ENCODE measurements around the gene CDH4.

Gene CDH4

DNA sequence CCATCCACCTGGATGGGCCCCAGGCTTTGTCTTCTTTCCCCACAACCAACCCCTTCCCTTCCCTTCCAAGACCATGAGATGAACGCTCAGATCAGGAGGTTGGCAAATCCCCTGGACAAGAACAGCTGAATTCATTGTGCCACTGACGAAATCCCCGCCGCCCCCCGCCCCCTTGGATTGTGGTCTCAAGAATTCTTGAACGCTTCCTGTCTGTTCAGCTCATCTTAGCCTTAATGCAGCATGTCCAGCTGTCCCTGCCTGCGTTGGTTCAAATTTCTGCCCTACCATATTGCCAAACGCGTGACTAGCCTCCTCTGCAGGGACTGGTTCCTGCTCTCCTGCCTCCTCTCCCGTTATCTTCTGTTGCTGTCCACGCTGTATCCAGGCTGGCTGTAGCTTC is 133.2 kb downstream of the CDH4 start:
- TF ChIP-seq, protein P1, sequence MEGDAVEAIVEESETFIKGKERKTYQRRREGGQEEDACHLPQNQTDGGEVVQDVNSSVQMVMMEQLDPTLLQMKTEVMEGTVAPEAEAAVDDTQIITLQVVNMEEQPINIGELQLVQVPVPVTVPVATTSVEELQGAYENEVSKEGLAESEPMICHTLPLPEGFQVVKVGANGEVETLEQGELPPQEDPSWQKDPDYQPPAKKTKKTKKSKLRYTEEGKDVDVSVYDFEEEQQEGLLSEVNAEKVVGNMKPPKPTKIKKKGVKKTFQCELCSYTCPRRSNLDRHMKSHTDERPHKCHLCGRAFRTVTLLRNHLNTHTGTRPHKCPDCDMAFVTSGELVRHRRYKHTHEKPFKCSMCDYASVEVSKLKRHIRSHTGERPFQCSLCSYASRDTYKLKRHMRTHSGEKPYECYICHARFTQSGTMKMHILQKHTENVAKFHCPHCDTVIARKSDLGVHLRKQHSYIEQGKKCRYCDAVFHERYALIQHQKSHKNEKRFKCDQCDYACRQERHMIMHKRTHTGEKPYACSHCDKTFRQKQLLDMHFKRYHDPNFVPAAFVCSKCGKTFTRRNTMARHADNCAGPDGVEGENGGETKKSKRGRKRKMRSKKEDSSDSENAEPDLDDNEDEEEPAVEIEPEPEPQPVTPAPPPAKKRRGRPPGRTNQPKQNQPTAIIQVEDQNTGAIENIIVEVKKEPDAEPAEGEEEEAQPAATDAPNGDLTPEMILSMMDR (IDR thresholded peaks at IDR 0.05; ENCODE audit: low read depth, low read length): no peak
- no peak overlapping the region for H3K4me3 ChIP-seq (ENCODE audit: low read depth, low read length)

DNA sequence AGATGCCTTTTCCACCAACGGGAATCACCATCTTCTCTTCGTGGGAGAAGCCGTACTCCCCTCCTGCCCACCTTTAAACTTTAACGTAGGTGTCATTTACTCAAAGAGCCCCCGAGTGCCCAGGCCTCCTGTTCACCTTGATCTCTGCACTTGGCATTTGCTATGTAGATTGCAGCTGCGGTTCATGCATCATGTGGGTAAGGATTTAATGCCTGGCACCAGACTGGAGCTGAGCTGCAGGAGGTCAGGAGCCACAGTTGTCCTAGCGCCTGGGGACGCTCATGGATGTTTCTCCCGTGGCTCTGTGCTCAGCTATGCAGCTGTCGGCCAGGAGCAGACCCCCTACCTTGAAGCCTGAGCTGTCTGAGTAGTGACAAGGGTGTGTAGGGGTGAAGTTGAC is 133.7 kb downstream of the CDH4 start:
- TF ChIP-seq, protein P1 (IDR thresholded peaks at IDR 0.05; ENCODE audit: low read depth, low read length): no peak
- H3K4me3 ChIP-seq (ENCODE audit: low read depth, low read length): no peak overlapping the region

DNA sequence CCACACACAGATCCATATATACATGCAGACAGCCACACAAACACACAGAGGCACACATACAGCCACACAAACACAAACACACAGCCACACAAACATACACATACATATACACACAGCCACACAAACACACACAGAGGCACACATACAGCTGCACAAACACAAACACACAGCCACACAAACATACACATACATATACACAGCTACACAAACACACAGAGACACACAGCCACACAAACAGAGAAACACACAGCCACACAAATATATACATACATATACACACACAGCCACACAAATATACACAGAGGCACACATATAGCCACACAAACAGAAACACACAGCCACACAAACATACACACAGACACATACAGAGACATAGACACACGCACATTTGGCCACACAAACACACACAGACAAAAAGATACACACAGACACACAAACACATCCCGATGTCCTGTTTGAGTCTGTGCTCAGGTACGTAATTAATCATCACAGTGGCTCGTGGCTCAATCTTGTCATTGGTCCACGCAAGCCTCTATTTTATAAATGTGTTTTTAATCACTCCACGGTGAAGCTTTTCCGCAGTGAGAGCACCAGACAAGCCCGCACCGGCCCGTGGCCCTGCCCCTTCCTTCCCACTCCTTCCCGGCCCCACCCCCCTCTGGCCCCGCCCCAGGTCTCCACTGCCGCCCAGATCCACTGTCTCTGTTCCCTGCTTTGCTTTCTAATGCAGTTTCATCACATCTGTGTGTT is 135.3 kb downstream of the CDH4 start:
- peak overlapping the region; percentile 47 for H3K4me3 ChIP-seq (ENCODE audit: low read depth, low read length)
- TF ChIP-seq, protein P1 (IDR thresholded peaks at IDR 0.05; ENCODE audit: low read depth, low read length): no peak

DNA sequence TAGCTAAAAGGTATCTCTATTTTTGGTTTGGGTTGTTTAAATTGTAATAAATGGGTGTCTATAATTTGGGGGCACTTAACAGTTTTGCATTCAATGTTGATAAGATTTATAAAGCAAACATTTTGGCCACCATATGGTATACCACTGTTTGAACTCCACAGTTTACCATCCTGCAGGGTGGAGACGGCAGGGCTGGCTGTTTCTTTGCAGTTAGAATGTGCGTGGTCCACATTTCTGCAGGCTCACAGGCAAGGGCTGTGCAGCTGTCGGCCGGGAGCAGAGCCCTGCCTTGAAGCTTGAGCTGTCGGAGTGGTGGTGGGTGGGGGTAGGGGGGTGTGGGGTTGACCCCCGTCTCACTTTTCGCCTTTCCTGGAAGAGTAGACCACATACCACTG is 135.9 kb downstream of the CDH4 start:
- no peak overlapping the region; the same call in 1 of the 2 replicates for H3K4me3 ChIP-seq (ENCODE audit: low read depth, low read length)

DNA sequence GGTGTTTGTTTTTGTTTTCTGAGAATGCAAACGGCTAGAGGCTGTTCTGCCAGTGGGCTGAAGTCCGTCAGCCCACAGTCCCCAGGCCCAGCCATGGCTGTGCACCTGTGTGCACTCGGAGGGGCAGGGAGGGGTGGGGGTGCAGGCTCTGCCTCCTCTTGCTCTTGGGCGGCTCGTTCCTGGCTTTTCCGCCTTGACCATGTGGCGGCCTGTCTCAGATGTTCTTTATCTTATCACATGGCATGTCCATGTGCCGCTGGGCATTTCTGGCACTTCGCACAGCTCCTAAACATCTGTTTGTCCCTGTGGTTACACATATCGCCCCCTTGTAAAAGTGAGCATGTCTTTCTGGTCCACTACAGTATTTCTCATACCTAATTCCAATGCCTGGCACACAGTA is 137.0 kb downstream of the CDH4 start:
- TF ChIP-seq, protein P1 (IDR thresholded peaks at IDR 0.05; ENCODE audit: low read depth, low read length): no peak
- H3K4me3 ChIP-seq (ENCODE audit: low read depth, low read length): no peak overlapping the region

More for the DNA sequence above, 135.9 kb downstream of the CDH4 start:
- TF ChIP-seq, protein P1 (IDR thresholded peaks at IDR 0.05; ENCODE audit: low read depth, low read length): no peak

DNA sequence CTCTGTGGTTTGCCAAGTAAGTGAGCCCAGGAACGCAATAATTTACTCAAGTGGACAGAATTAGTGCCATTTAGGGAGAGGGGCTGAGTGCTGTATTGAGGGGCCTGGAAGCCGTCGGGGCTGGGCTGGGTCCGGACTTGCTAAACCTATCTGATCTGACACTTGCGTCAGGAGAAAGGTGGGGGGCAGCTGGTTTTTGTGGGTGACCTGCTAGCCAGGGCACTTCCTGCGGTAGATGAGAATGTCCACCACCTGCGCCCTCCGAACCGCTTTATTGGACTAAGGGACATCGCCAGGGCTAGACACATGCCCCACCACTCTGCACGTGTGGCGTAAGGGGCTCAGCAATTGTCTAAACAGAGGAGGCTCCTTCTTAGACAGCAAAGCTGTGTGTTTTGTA is 139.1 kb downstream of the CDH4 start:
- no peak overlapping the region for H3K4me3 ChIP-seq (ENCODE audit: low read depth, low read length)
- TF ChIP-seq, protein P1 (IDR thresholded peaks at IDR 0.05; ENCODE audit: low read depth, low read length): no peak

DNA sequence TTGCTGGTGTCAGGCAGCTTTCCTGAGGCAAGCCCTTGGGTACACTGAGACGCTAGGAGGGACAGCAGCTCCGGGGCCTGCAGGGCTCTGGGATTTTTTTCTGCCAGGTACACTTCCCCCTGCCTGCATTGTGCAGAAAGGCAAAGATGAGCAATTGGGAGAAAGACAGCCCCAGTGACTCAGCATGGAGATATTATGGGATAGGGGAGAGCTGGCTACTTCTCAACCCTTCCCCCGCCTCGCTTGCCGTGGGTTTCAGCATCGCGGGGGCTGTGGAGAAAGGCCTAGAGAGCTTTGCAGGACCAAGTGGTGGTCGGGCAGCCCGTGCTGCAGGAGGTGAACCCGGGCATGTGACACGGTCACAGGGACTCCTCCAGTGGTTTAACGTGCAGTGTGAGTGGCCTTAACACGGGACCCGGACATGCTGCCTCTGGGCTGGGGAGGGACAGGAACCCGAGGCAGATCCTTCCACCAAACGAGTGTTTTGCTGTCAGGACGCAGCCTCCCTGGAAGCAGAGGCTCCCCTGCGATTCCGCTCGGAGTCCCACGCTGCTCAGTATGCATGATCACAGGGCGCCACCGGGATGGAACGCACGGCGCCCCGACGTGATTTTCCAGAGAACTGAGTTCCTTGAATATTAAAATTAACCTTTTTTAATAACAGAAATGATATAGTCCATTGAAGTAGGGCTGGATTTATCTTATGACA is 139.9 kb downstream of the CDH4 start:
- H3K4me3 ChIP-seq (ENCODE audit: low read depth, low read length): no peak overlapping the region
- TF ChIP-seq, protein P1 (IDR thresholded peaks at IDR 0.05; ENCODE audit: low read depth, low read length): no peak
